SK-N-MC (cell line): ENCODE data around the gene C19orf73.

ENCODE experiments used
- EZH2 ChIP-seq: fragments of 200-600 bp; sonication (generic); IDR thresholded peaks from one replicate; pipeline ENCODE4 v1.6.1; 2017; ENCODE audit warnings: antibody characterized with exemption
- FOXP2 ChIP-seq: optimal IDR thresholded peaks from 2 replicates; pipeline ENCODE3; 2011; ENCODE audit warnings: mild to moderate bottlenecking, moderate library complexity; ENCODE audit not compliant: insufficient read depth; ENCODE audit errors: extremely low read length, control extremely low read depth
- POLR2AphosphoS5 ChIP-seq: IDR thresholded peaks from 2 replicates; pipeline ENCODE4 v1.6.1; 2012; ENCODE audit warnings: mild to moderate bottlenecking, low read depth, low read length, borderline replicate concordance

- no peak for TF ChIP-seq EZH2
- no peak for TF ChIP-seq POLR2AphosphoS5
- no peak for TF ChIP-seq FOXP2
These were observed 24.1 kb downstream of the C19orf73 start for GRCh38 chr19:49094505-49095482.
